ENCODE data around the gene HTR6.

Gene HTR6

GRCh38 chr1:19706136-19706535 lies 41.5 kb downstream of the HTR6 start:
- TF ChIP-seq TAF1 (IDR thresholded peaks at IDR 0.05; ENCODE audit: low read depth) (no peak), EGR1 (IDR thresholded peaks at IDR 0.05) (no peak), FOXM1 (IDR thresholded peaks at IDR 0.05; ENCODE audit: borderline replicate concordance, low read depth) (no peak), MAX (IDR thresholded peaks at IDR 0.05) (no peak)

- TF ChIP-seq CEBPB (IDR thresholded peaks at IDR 0.05) (no peak), USF1 (IDR thresholded peaks at IDR 0.05) (no peak), RAD21 (IDR thresholded peaks at IDR 0.05; ENCODE audit: low read depth) (no peak), TEAD4 (IDR thresholded peaks at IDR 0.05) (no peak), REST (IDR thresholded peaks at IDR 0.05; ENCODE audit: low read depth) (no peak), FOXM1 (IDR thresholded peaks at IDR 0.05; ENCODE audit: borderline replicate concordance, low read depth) (no peak), CREB1 (IDR thresholded peaks at IDR 0.05; ENCODE audit: low read depth) (no peak), EP300 (IDR thresholded peaks at IDR 0.05; ENCODE audit: borderline replicate concordance) (no peak), YY1 (IDR thresholded peaks at IDR 0.05; ENCODE audit: low read depth) (no peak), MAX (IDR thresholded peaks at IDR 0.05) (no peak), NFIC (IDR thresholded peaks at IDR 0.05) (no peak), TAF1 (IDR thresholded peaks at IDR 0.05; ENCODE audit: low read depth) (no peak), TCF12 (IDR thresholded peaks at IDR 0.05; ENCODE audit: low read depth) (no peak)
Observed at GRCh38 chr1:19708567-19709110, 44.0 kb downstream of the HTR6 start.

GRCh38 chr1:19709260-19709793 lies 44.7 kb downstream of the HTR6 start:
- TF ChIP-seq CEBPB (IDR thresholded peaks at IDR 0.05) (no peak), YY1 (IDR thresholded peaks at IDR 0.05; ENCODE audit: low read depth) (no peak), EGR1 (IDR thresholded peaks at IDR 0.05) (no peak), USF1 (IDR thresholded peaks at IDR 0.05) (no peak), REST (IDR thresholded peaks at IDR 0.05; ENCODE audit: low read depth) (no peak), TEAD4 (IDR thresholded peaks at IDR 0.05) (no peak), CREB1 (IDR thresholded peaks at IDR 0.05; ENCODE audit: low read depth) (no peak), NFIC (IDR thresholded peaks at IDR 0.05) (no peak), EP300 (IDR thresholded peaks at IDR 0.05; ENCODE audit: borderline replicate concordance) (no peak), TCF12 (IDR thresholded peaks at IDR 0.05; ENCODE audit: low read depth) (no peak), RAD21 (IDR thresholded peaks at IDR 0.05; ENCODE audit: low read depth) (no peak), ZBTB7A (IDR thresholded peaks at IDR 0.05; ENCODE audit: low read depth) (no peak), MAX (IDR thresholded peaks at IDR 0.05) (no peak), FOXM1 (IDR thresholded peaks at IDR 0.05; ENCODE audit: borderline replicate concordance, low read depth) (no peak), TAF1 (IDR thresholded peaks at IDR 0.05; ENCODE audit: low read depth) (no peak)

GRCh38 chr1:19710825-19711611 lies 46.3 kb downstream of the HTR6 start:
- TF ChIP-seq NFIC (IDR thresholded peaks at IDR 0.05) (no peak), TCF12 (IDR thresholded peaks at IDR 0.05; ENCODE audit: low read depth) (no peak), CEBPB (IDR thresholded peaks at IDR 0.05) (no peak), YY1 (IDR thresholded peaks at IDR 0.05; ENCODE audit: low read depth) (no peak), TAF1 (IDR thresholded peaks at IDR 0.05; ENCODE audit: low read depth) (no peak), ZBTB7A (IDR thresholded peaks at IDR 0.05; ENCODE audit: low read depth) (no peak), EP300 (IDR thresholded peaks at IDR 0.05; ENCODE audit: borderline replicate concordance) (no peak), TEAD4 (IDR thresholded peaks at IDR 0.05) (no peak), FOXM1 (IDR thresholded peaks at IDR 0.05; ENCODE audit: borderline replicate concordance, low read depth) (no peak)

- TF ChIP-seq ZBTB7A (IDR thresholded peaks at IDR 0.05; ENCODE audit: low read depth), result no peak
- no peak for TF ChIP-seq TCF12 (IDR thresholded peaks at IDR 0.05; ENCODE audit: low read depth)
- no peak for TF ChIP-seq CREB1 (IDR thresholded peaks at IDR 0.05; ENCODE audit: low read depth)
- TF ChIP-seq EGR1 (IDR thresholded peaks at IDR 0.05), result no peak
- no peak for TF ChIP-seq FOXM1 (IDR thresholded peaks at IDR 0.05; ENCODE audit: borderline replicate concordance, low read depth)
- no peak for TF ChIP-seq YY1 (IDR thresholded peaks at IDR 0.05; ENCODE audit: low read depth)
- TF ChIP-seq MAX (IDR thresholded peaks at IDR 0.05), result no peak
- no peak for TF ChIP-seq REST (IDR thresholded peaks at IDR 0.05; ENCODE audit: low read depth)
Observed at GRCh38 chr1:19712928-19713327, 48.3 kb downstream of the HTR6 start.
